Stimulated activated CD4-positive, alpha-beta T cell treated with anti-CD3 and anti-CD28 coated beads, TNF-alpha, amount 100 ng/mL, for 1 hour (primary cell): ENCODE measurements around the gene CGB2.
"Not testable (repeated sequence)": the region's sequence is repeated elsewhere in the genome, so short reads cannot be mapped to it uniquely, and the experiment has no call there.

Experiments
- DNase-seq, 3 donors: peaks; one replicate each; pipeline ENCODE4 v3.0.0-alpha.2; 2020; ENCODE audit warnings: low read depth in 3 of 3, low spot score in 1 of 3

CGB2 gene

GRCh38 chr19:49030323-49030722, 1.4 kb upstream of the CGB2 start:
- DNase-seq = not testable (repeated sequence)

GRCh38 chr19:49036815-49037214, 5.1 kb downstream of the CGB2 start, which contains the start of gene CGB1:
Gene CGB1, minus strand, starts transcription at chr19:49036895. Its CDS starts 184 bp downstream, at chr19:49036711.
- DNase-seq = not testable (repeated sequence)

DNA sequence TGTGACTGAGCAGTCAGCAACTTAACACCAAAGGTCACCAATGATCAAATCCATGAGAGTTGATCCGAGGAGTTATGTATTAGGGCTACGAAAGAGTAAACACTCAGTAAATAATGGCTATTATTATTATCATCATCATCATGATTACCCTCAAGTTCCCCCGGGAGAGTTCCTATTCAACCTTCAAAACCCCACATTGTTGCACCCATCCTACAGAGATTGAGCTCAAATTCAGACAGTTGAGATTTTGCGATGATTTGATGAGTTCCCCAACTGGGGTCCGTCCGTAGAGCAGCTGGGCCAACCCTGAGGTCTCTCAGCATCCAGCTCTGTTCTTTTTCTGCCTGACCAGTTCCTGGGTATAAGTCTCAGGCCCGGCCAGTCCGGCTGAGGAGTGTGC, 6.4 kb downstream of the CGB2 start:
- not testable (repeated sequence) for DNase-seq

GRCh38 chr19:49038557-49039276, 7.0 kb downstream of the CGB2 start:
- DNase-seq = not testable (repeated sequence)

- not testable (repeated sequence) for DNase-seq
These were observed 8.0 kb downstream of the CGB2 start for GRCh38 chr19:49039736-49040135.

DNA sequence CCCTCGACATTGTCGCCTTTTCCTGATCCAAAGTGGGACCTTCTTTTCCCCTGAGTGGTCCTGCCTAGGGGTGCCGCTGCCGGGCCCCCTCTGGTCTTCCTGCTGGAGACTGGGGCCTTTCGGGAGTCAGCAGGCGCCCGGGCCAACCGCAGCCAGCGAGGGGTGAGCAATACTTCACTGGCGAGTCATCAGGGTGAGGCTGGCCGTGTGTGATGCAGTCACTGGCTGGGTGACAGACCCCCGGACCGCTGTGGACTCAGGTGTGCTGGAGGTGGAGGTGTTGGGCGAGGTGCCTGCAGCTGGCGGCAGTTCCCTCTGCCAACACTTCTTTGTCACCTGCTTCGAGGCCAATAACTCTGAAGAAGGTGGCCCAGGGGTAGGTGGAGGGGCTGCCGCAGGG, 10.5 kb downstream of the CGB2 start:
- DNase-seq = no peak

- not testable (repeated sequence) for DNase-seq
These were observed 11.0 kb downstream of the CGB2 start for GRCh38 chr19:49042666-49043065.

DNA sequence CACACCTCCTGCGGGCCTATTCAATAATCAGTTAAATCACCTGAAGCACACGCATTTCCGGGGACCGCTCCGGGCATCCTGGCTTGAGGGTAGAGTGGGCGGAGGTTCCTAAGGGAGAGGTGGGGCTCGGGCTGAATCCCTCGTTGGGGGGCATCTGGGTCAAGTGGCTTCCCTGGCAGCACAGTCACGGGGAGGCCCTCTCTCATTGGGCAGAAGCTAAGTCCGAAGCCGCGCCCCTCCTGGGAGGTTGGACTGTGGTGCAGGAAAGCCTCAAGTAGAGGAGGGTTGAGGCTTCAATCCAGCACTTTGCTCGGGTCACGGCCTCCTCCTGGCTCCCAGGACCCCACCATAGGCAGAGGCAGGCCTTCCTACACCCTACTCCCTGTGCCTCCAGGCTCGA, 11.9 kb downstream of the CGB2 start, which contains the start of gene CGB5:
Gene CGB5, plus strand, starts transcription at position 301 of the 400 bp plus-strand sequence. CDS start 362 bp downstream, outside the sequence.
- not testable (repeated sequence) for DNase-seq

GRCh38 chr19:49049011-49049410, 17.3 kb downstream of the CGB2 start, which contains the start of gene CGB8:
Gene CGB8, minus strand, starts transcription at chr19:49049111. Its CDS starts 372 bp downstream, at chr19:49048739.
- not testable (repeated sequence) for DNase-seq

DNA sequence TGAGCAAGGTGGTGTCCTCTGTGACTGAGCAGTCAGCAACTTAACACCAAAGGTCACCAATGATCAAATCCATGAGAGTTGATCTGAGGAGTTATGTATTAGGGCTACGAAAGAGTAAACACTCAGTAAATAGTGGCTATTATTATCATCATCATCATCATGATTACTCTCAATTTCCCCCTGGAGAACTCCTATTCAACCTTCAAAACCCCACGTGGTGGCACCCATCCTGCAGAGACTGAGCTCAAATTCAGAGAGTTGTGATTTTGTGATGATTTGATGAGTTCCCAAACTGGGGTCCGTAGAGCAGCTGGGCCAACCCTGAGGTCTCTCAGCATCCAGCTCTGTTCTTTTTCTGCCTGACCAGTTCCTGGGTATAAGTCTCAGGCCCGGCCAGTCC, 18.1 kb downstream of the CGB2 start:
- DNase-seq = not testable (repeated sequence)

- not testable (repeated sequence) for DNase-seq
These were observed 18.8 kb downstream of the CGB2 start for GRCh38 chr19:49050376-49051033.

- DNase-seq = peak; percentile 14 to 39 (median 21)
These were observed 24.6 kb downstream of the CGB2 start for GRCh38 chr19:49056101-49056901.

GRCh38 chr19:49056902-49057596, 25.4 kb downstream of the CGB2 start:
- DNase-seq = not testable (repeated sequence)

GRCh38 chr19:49057636-49058234, 26.0 kb downstream of the CGB2 start, which contains the start of gene CGB7:
Gene CGB7, minus strand, starts transcription at chr19:49057749. Its CDS starts 2,374 bp downstream, at chr19:49055375.
- DNase-seq = no peak

- DNase-seq = no peak
These were observed 26.9 kb downstream of the CGB2 start for GRCh38 chr19:49058562-49058961.

DNA sequence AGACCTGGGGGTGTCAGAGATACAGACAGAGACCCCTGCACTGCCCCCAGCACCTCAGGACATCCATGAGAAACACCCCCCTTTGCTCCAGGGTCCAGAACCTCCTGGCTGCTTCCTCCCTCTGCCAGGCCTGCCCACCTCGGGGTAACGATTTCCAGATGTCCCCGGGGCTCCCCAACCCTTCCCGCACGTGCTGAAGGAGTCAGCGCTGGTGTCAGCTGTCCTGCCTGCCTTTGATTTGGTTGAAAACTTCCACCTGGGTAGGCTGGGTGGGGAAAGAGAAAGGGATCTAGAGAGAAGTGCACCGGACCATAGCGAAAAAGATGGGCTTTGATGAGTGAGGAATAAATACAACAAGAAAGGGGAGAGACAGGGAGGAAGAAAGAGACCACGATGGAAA, 27.4 kb downstream of the CGB2 start:
- DNase-seq = no peak

DNA sequence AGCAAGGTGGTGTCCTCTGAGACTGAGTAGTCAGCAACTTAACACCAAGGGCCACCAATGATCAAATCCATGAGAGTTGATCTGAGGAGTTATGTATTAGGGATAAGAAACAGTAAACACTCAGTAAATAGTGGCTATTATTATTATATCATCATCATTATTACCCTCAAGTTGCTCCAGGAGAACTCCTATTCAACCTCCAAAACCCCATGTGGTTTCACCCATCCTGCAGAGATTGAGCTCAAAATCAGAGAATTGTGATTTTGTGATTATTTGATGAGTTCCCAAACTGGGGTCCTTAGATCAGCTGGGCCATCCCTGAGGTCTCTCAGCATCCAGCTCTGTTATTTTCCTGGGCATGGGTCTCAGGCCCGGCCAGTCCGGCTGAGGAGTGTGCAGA, 29.3 kb downstream of the CGB2 start:
- DNase-seq = no peak

DNA sequence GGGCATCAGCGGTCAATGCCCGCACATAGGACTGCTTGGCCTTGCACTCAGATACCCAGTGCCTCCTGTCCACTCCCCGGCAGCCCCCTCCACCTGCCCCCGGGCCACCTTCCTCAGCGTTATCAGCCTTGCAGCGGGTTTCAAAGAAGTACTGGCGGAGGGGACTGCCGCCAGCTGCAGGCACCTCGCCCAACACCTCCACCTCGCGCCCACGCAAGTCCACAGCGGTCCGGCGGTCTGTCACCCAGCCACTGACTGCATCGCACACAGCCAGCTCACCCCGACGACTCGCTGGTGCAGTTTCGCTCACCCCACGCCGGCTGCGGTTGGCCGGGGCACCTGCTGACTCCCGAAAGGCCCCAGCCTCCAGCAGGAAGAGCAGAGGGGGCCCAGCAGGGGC, 29.8 kb downstream of the CGB2 start:
- DNase-seq = no peak

GRCh38 chr19:49064029-49064629, 32.4 kb downstream of the CGB2 start:
- DNase-seq = no peak
